Uterus (tissue), 4 donors: Measurements from ENCODE around the gene TMEM267. TPM values are rescaled to one million over a fixed set of nuclear protein-coding genes. Genes with fewer than 3 reads are reported as not detected.

Experiments used
- DNase-seq, 2 donors: peaks; one replicate each; pipeline ENCODE4 v3.0.0-alpha.2; 2019 to 2020
- H3K27ac ChIP-seq, 2 donors: fragments of 200-600 bp; sonication (generic); 1 replicate in 1 of 2; 2 replicates in 1 of 2; pipeline ENCODE4 v1.5.1; 2016 to 2018
- H3K27me3 ChIP-seq, 2 donors: fragments of 200-600 bp; sonication (generic); one replicate each; pipeline ENCODE4 v1.5.1; 2018 to 2019; ENCODE audit warnings: control low read depth in 1 of 2
- H3K36me3 ChIP-seq, 2 donors: fragments of 200-600 bp; sonication (generic); one replicate each; pipeline ENCODE4 v1.5.1; 2019; ENCODE audit warnings: control low read depth in 1 of 2
- H3K4me1 ChIP-seq, 2 donors: fragments of 200-600 bp; sonication (generic); one replicate each; pipeline ENCODE4 v1.5.1; 2018 to 2019; ENCODE audit warnings: control low read depth in 1 of 2
- H3K4me3 ChIP-seq, 2 donors: fragments of 200-600 bp; sonication (generic); 1 replicate in 1 of 2; 2 replicates in 1 of 2; pipeline ENCODE4 v1.5.1; 2018 to 2019; ENCODE audit warnings: mild to moderate bottlenecking in 1 of 2
- H3K9me3 ChIP-seq, 2 donors: fragments of 200-600 bp; sonication (generic); one replicate each; pipeline ENCODE4 v1.5.1; 2019; ENCODE audit warnings: control low read depth in 1 of 2
- CTCF ChIP-seq, 4 experiments: fragments of 200-600 bp in 2 of 4; fragments of 450-650 bp in 2 of 4; sonication (generic) in 2 of 4; IDR thresholded peaks; one replicate each; pipeline ENCODE4 v1.5.1; 2016 to 2019; ENCODE audit warnings: antibody characterized with exemption in 4 of 4, mild to moderate bottlenecking in 2 of 4, moderate library complexity in 1 of 4
- POLR2A ChIP-seq, 2 donors: fragments of 450-650 bp; IDR thresholded peaks; one replicate each; pipeline ENCODE4 v1.6.1; 2016; ENCODE audit warnings: antibody characterized with exemption in 2 of 2, mild to moderate bottlenecking in 1 of 2, moderate library complexity in 1 of 2
- intact Hi-C: fragments of 100-400 bp; cut with DNase I; formaldehyde crosslinking; loops from one replicate; pipeline ENCODE4 v1.15.1; 2023; ENCODE audit warnings: low total_unique reads
- total RNA-seq, 4 donors: library from RNA; depleted of rRNA in 3 of 4; stranded (reverse); fragments of >200 nt in 3 of 4; gene quantifications; one replicate each; pipeline versions ENCODE4 v1.1.0 to v1.2.4, GENCODE V29; 2014 to 2023
- donor health status: DM: yes; HTN: yes; CAD: no.

The TMEM267 gene
- total RNA-seq = 10 to 100 TPM in 3 of 4 donors, under 1 TPM in 1; 0.77 to 20.0 (median 16.3) TPM

DNA sequence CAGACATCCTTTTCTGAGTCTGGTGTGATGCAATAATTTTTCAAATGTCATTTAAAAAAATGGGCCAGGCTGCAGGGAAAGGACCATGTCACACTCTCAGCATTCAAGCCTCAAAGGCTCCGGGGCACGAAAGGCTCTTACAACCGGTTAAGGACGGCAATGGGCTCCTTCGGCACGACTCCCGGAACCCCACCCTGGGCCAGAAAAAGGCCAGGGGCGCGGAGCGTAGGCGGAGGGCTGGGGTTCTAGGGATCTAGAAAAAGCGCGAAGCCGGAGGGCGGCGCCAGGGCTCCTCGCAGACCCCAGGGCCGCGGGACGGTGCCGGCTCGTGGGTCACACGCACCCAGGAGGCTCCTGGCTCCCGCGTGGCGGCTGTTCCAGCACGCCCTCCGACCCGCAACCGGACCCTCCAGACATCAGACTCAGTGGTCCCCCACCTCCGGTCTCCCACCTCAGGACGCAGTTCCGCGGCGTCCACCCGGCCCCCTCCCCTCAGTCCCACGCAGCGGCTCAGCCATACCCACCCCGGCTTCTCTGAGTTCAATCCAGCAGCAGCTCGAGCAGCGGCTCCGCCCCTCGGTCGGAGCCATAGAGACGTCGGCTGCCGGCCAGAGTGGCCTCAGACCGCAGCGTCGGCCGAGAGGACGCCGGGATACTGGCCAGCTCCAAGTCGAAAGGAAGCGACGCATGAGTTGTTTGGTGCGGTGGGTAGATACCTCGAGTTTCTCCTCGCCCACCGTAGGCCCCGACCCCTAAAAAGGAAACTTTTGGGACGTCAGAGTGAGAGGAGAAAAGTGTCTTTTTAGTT is at the start of gene TMEM267:
Gene TMEM267 (minus strand): TSS at position 568 of the 808 bp plus-strand sequence. CDS start 29,896 bp downstream, outside the sequence.
- intact Hi-C loops = no loop called here
- Histone ChIP-seq H3K9me3 (no peaks in the 10 kb centered on the region), H3K4me1 (peaks cover 0 to 6% of the 10 kb centered on the region in 2 donors), H3K36me3 (no peaks in the 10 kb centered on the region), H3K27me3 (no peaks in the 10 kb centered on the region), H3K27ac (peak within 1 kb of the TSS; percentile 97 to 99), H3K4me3 (peak within 1 kb of the TSS; percentile 92 to 97)
- TF ChIP-seq CTCF (IDR thresholded peaks at IDR 0.05) (no peak), POLR2A (IDR thresholded peaks at IDR 0.05) (peak; percentile 63 to 70)
- DNase-seq = peak; percentile 90 to 93

GRCh38 chr5:43530648-43531047 is 47.0 kb upstream of the TMEM267 start:
- no peaks in the 10 kb centered on the region for H3K27me3 ChIP-seq
- TF ChIP-seq POLR2A (IDR thresholded peaks at IDR 0.05) (no peak), CTCF (IDR thresholded peaks at IDR 0.05) (no peak)
- H3K4me3 ChIP-seq = no peak overlapping the region
- intact Hi-C loops = no loop called here
- H3K9me3 ChIP-seq = no peaks in the 10 kb centered on the region
- no peaks in the 10 kb centered on the region for H3K36me3 ChIP-seq
- no peak for DNase-seq
- H3K4me1 ChIP-seq = no peaks in the 10 kb centered on the region
- no peak overlapping the region for H3K27ac ChIP-seq

GRCh38 chr5:43523662-43524072 is 40.0 kb upstream of the TMEM267 start:
- intact Hi-C loops = no loop called here
- no peak for TF ChIP-seq CTCF (IDR thresholded peaks at IDR 0.05)
- no peak for TF ChIP-seq POLR2A (IDR thresholded peaks at IDR 0.05)
- Histone ChIP-seq H3K4me3 (no peak overlapping the region), H3K4me1 (no peaks in the 10 kb centered on the region), H3K27ac (no peak overlapping the region), H3K27me3 (no peaks in the 10 kb centered on the region), H3K9me3 (no peaks in the 10 kb centered on the region), H3K36me3 (no peaks in the 10 kb centered on the region)
- DNase-seq = no peak

- intact Hi-C loops = no loop called here
- TF ChIP-seq POLR2A (IDR thresholded peaks at IDR 0.05) (no peak), CTCF (IDR thresholded peaks at IDR 0.05) (no peak)
- no peak overlapping the region for H3K4me3 ChIP-seq
Observed at GRCh38 chr5:43520615-43521014, 37.0 kb upstream of the TMEM267 start.

DNA sequence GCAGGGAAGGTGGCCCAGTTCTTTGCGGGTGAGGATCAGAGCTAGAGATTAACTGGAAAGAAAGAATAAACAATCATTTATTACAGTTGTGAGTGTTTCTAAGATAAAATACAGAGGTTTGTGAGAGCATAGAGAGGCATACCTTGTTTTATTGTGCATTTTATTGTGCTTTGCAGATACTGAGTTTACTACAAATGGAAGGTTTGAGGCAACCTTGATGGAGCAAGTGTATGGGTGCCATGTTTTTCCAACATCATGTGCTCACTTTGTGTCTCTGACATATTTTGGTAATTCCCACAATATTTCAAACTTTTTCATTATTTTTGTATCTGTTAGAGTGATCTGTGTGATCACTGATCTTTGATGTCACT is 32.0 kb upstream of the TMEM267 start:
- H3K4me1 ChIP-seq = peaks cover 0 to 5% of the 10 kb centered on the region in 2 donors
- TF ChIP-seq POLR2A (IDR thresholded peaks at IDR 0.05) (no peak), CTCF (IDR thresholded peaks at IDR 0.05) (no peak)
- intact Hi-C loops = no loop called here
- H3K9me3 ChIP-seq = no peaks in the 10 kb centered on the region
- no peaks in the 10 kb centered on the region for H3K36me3 ChIP-seq
- peak overlapping the region; percentile 79 to 84 for H3K27ac ChIP-seq
- H3K27me3 ChIP-seq = no peaks in the 10 kb centered on the region
- no peak for DNase-seq
- peak overlapping the region; percentile 54 to 57 for H3K4me3 ChIP-seq

More at GRCh38 chr5:43520615-43521014, 37.0 kb upstream of the TMEM267 start:
- Histone ChIP-seq H3K36me3 (no peaks in the 10 kb centered on the region), H3K9me3 (no peaks in the 10 kb centered on the region), H3K27ac (no peak overlapping the region), H3K4me1 (no peaks in the 10 kb centered on the region), H3K27me3 (no peaks in the 10 kb centered on the region)
- no peak for DNase-seq
